ENCODE results near the gene REXO4.

DNA sequence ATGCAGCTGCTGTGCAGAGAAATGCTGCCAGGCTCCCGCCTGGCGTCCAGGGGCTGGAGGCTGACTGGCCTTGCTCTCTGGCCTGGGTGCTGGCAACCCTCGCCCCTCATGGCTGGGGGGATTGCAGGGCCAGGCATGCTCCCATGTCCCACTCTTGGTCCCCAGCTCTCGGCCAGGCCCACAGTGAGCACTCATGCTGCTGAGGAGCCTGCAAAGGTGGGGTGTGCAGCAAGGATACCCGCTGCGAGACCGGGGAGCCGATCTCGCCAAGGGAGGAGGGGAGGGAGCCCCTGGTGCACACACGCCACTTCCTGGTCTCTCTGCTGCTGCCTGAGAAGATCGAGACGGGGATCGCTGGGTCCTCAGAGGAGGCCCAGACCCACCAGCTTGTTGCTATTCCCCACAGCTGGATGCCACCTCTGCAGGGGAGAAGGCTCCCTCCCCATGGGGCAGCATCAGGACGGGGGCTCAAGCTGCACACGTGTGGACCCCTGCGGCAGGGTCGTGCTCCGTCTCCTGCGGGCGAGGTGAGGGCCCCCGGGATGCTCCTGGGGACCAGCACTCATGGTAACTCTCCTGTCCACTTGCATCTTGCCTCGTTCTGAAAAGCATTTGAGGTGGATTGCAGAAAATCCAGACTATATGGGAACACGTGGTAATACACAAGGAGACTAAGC, 27.6 kb upstream of the REXO4 start:
- no peak for TF ChIP-seq CTCF (conservative IDR thresholded peaks at IDR 0.05; ENCODE audit: low read depth in 2 of 2)
- no peak for TF ChIP-seq EZH2 (IDR thresholded peaks at IDR 0.05; ENCODE audit: low read depth, unreplicated experiment)
- TF ChIP-seq EZH2phosphoT487 (IDR thresholded peaks at IDR 0.05; ENCODE audit: unreplicated experiment), result no peak
- TF ChIP-seq JUNB (IDR thresholded peaks at IDR 0.05; ENCODE audit: unreplicated experiment), result no peak
- no peak for TF ChIP-seq REST (IDR thresholded peaks at IDR 0.05; ENCODE audit: unreplicated experiment)
- no peak for TF ChIP-seq ZNF114 (CRISPR knock-in tag; IDR thresholded peaks at IDR 0.05)
- TF ChIP-seq POLR2AphosphoS5 (IDR thresholded peaks at IDR 0.05; ENCODE audit: low read depth), result no peak
- TF ChIP-seq STAT1 (IDR thresholded peaks at IDR 0.05; ENCODE audit: unreplicated experiment), result no peak
- TF ChIP-seq NANOG (IDR thresholded peaks at IDR 0.05; ENCODE audit: borderline replicate concordance), result no peak
- TF ChIP-seq CREB1 (CRISPR knock-in tag; IDR thresholded peaks at IDR 0.05; ENCODE audit: low read depth), result no peak
- TF ChIP-seq, protein P1, sequence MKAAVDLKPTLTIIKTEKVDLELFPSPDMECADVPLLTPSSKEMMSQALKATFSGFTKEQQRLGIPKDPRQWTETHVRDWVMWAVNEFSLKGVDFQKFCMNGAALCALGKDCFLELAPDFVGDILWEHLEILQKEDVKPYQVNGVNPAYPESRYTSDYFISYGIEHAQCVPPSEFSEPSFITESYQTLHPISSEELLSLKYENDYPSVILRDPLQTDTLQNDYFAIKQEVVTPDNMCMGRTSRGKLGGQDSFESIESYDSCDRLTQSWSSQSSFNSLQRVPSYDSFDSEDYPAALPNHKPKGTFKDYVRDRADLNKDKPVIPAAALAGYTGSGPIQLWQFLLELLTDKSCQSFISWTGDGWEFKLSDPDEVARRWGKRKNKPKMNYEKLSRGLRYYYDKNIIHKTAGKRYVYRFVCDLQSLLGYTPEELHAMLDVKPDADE (IDR thresholded peaks at IDR 0.05), result no peak

Measured in GM23338 (cell line).